Measurements from ENCODE around the gene SLC49A3.

Gene SLC49A3

GRCh38 chr4:657834-658667 lies 30.9 kb downstream of the SLC49A3 start:
- Histone ChIP-seq H3K9me3 (ENCODE audit: control insufficient read depth, low read length) (no peaks in the 10 kb centered on the region), H3K4me3 (ENCODE audit: low read depth, low read length) (no peak overlapping the region), H3K36me3 (ENCODE audit: control insufficient read depth, insufficient read depth, low read length) (no peaks in the 10 kb centered on the region), H3K27me3 (ENCODE audit: control insufficient read depth, insufficient read depth, low read length) (no peaks in the 10 kb centered on the region), H2AFZ (no peak overlapping the region), H3K27ac (no peak overlapping the region), H3K4me1 (no peaks in the 10 kb centered on the region), H3K79me2 (no peaks in the 10 kb centered on the region), H3K4me2 (ENCODE audit: low read length) (no peak overlapping the region), H3K9ac (no peak overlapping the region)
- no peak for TF ChIP-seq CTCF (IDR thresholded peaks at IDR 0.05)

- H3K4me2 ChIP-seq (ENCODE audit: low read length), result no peak overlapping the region
- no peak overlapping the region for H3K27ac ChIP-seq
- no peak overlapping the region for H3K9ac ChIP-seq
- no peak overlapping the region for H3K4me3 ChIP-seq (ENCODE audit: low read depth, low read length)
- no peaks in the 10 kb centered on the region for H3K9me3 ChIP-seq (ENCODE audit: control insufficient read depth, low read length)
- H3K79me2 ChIP-seq, result no peaks in the 10 kb centered on the region
- H3K4me1 ChIP-seq, result no peaks in the 10 kb centered on the region
- no peaks in the 10 kb centered on the region for H3K36me3 ChIP-seq (ENCODE audit: control insufficient read depth, insufficient read depth, low read length)
- H3K27me3 ChIP-seq (ENCODE audit: control insufficient read depth, insufficient read depth, low read length), result no peaks in the 10 kb centered on the region
- no peak for TF ChIP-seq CTCF (IDR thresholded peaks at IDR 0.05)
- no peak overlapping the region for H2AFZ ChIP-seq
These were observed 31.6 kb downstream of the SLC49A3 start for GRCh38 chr4:657338-657833.

- Histone ChIP-seq H3K27ac (no peak overlapping the region), H3K4me2 (ENCODE audit: low read length) (no peak overlapping the region), H3K9me3 (ENCODE audit: control insufficient read depth, low read length) (no peaks in the 10 kb centered on the region), H3K9ac (no peak overlapping the region), H3K27me3 (ENCODE audit: control insufficient read depth, insufficient read depth, low read length) (no peaks in the 10 kb centered on the region), H3K36me3 (ENCODE audit: control insufficient read depth, insufficient read depth, low read length) (no peaks in the 10 kb centered on the region), H3K4me3 (ENCODE audit: low read depth, low read length) (no peak overlapping the region), H3K4me1 (no peaks in the 10 kb centered on the region), H3K79me2 (no peaks in the 10 kb centered on the region), H2AFZ (no peak overlapping the region)
- TF ChIP-seq CTCF (IDR thresholded peaks at IDR 0.05), result no peak
These were observed 32.3 kb downstream of the SLC49A3 start for GRCh38 chr4:656436-657337.

- no peak overlapping the region for H3K4me2 ChIP-seq (ENCODE audit: low read length)
- H3K27ac ChIP-seq, result no peak overlapping the region
- H3K36me3 ChIP-seq (ENCODE audit: control insufficient read depth, insufficient read depth, low read length), result no peaks in the 10 kb centered on the region
- H3K9ac ChIP-seq, result no peak overlapping the region
- no peak overlapping the region for H2AFZ ChIP-seq
- no peaks in the 10 kb centered on the region for H3K4me1 ChIP-seq
- TF ChIP-seq CTCF (IDR thresholded peaks at IDR 0.05), result no peak
- no peaks in the 10 kb centered on the region for H3K27me3 ChIP-seq (ENCODE audit: control insufficient read depth, insufficient read depth, low read length)
- H3K79me2 ChIP-seq, result no peaks in the 10 kb centered on the region
- H3K4me3 ChIP-seq (ENCODE audit: low read depth, low read length), result no peak overlapping the region
- no peaks in the 10 kb centered on the region for H3K9me3 ChIP-seq (ENCODE audit: control insufficient read depth, low read length)
These were observed 33.3 kb downstream of the SLC49A3 start for GRCh38 chr4:655464-656151.
